Measurements from ENCODE around the gene PCDHA7.
A peak's percentile ranks its signal among the peaks of the same experiment; 100 is the strongest.
"Not testable (repeated sequence)": the region's sequence is repeated elsewhere in the genome, so short reads cannot be mapped to it uniquely, and the experiment has no call there.

Gene PCDHA7

DNA sequence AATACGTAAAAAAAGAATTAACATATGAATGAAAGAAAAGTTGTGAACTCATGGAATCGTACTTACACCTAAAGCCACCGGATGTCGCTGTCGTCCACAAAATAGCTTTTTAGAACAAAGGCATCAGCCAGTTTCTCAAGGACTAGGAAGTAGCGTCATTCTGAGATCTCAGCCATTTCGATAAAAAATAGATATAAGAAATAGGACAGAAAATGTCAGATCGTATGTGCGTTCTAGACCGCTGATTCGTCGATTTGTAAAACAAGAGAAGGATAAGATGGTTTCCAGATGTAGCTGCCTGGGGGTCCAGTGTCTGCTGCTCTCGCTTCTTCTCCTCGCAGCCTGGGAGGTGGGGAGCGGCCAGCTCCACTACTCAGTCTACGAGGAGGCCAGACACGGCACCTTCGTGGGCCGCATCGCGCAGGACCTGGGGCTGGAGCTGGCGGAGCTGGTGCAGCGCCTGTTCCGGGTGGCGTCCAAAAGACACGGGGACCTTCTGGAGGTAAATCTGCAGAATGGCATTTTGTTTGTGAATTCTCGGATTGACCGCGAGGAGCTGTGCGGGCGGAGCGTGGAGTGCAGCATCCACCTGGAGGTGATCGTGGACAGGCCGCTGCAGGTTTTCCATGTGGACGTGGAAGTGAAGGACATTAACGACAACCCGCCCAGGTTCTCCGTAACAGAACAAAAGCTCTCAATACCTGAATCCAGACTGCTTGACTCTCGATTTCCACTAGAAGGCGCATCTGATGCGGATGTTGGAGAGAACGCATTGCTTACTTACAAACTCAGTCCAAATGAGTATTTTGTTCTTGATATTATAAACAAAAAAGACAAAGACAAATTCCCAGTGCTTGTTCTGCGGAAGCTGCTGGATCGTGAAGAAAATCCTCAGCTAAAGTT lies 22.0 kb downstream of the PCDHA7 start, which contains the start of gene PCDHA10:
Gene PCDHA10, plus strand, starts transcription at position 126 of the 903 bp plus-strand sequence. Its CDS starts 152 bp downstream, at position 278.
- Histone ChIP-seq H3K9ac (ENCODE audit: low read depth, low read length) (peak within 1 kb of the TSS; percentile 57), H3K27me3 (ENCODE audit: control insufficient read depth, insufficient read depth, low read length) (no peaks in the 10 kb centered on the region), H3K4me1 (ENCODE audit: control insufficient read depth, insufficient read depth, low read length) (no peaks in the 10 kb centered on the region), H3K9me3 (ENCODE audit: control insufficient read depth, insufficient read depth, low read length) (no peaks in the 10 kb centered on the region), H3K36me3 (ENCODE audit: control insufficient read depth, insufficient read depth, low read length) (peaks cover 4% of the 10 kb centered on the region), H3K4me3 (ENCODE audit: low read depth, low read length) (peak within 1 kb of the TSS; percentile 92)

DNA sequence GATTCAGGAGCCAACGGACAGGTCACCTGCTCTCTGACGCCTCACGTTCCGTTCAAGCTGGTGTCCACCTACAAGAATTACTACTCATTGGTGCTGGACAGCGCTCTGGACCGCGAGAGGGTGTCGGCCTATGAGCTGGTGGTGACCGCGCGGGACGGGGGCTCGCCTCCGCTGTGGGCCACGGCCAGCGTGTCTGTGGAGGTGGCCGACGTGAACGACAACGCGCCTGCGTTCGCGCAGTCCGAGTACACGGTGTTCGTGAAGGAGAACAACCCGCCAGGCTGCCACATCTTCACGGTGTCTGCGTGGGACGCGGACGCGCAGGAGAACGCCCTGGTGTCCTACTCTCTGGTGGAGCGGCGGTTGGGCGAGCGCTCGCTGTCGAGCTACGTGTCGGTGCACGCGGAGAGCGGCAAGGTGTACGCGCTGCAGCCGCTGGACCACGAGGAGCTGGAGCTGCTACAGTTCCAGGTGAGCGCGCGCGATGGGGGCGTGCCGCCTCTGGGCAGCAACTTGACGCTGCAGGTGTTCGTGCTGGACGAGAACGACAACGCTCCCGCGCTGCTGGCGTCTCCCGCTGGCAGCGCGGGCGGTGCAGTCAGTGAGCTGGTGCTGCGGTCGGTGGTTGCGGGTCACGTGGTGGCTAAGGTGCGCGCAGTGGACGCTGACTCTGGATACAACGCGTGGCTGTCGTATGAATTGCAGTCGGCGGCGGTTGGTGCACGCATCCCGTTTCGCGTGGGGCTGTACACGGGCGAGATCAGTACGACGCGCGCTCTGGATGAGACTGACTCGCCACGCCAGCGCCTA lies 23.3 kb downstream of the PCDHA7 start:
- no peaks in the 10 kb centered on the region for H3K27me3 ChIP-seq (ENCODE audit: control insufficient read depth, insufficient read depth, low read length)
- H3K36me3 ChIP-seq (ENCODE audit: control insufficient read depth, insufficient read depth, low read length), result peaks cover 4% of the 10 kb centered on the region
- H3K9ac ChIP-seq (ENCODE audit: low read depth, low read length), result no peak overlapping the region
- H3K9me3 ChIP-seq (ENCODE audit: control insufficient read depth, insufficient read depth, low read length), result no peaks in the 10 kb centered on the region
- no peaks in the 10 kb centered on the region for H3K4me1 ChIP-seq (ENCODE audit: control insufficient read depth, insufficient read depth, low read length)
- H3K4me3 ChIP-seq (ENCODE audit: low read depth, low read length), result no peak overlapping the region

DNA sequence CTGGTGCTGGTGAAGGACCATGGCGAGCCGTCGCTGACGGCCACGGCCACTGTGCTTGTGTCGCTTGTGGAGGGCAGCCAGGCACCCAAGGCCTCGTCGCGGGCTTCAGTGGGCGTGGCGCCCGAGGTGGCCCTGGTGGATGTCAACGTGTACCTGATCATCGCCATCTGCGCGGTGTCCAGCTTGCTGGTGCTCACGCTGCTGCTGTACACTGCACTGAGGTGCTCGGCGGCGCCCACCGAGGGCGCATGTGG lies 23.8 kb downstream of the PCDHA7 start:
- Histone ChIP-seq H3K27me3 (ENCODE audit: control insufficient read depth, insufficient read depth, low read length) (no peaks in the 10 kb centered on the region), H3K4me3 (ENCODE audit: low read depth, low read length) (peak overlapping the region; percentile 13), H3K9me3 (ENCODE audit: control insufficient read depth, insufficient read depth, low read length) (no peaks in the 10 kb centered on the region), H3K36me3 (ENCODE audit: control insufficient read depth, insufficient read depth, low read length) (peaks cover 8% of the 10 kb centered on the region), H3K4me1 (ENCODE audit: control insufficient read depth, insufficient read depth, low read length) (no peaks in the 10 kb centered on the region), H3K9ac (ENCODE audit: low read depth, low read length) (no peak overlapping the region)

DNA sequence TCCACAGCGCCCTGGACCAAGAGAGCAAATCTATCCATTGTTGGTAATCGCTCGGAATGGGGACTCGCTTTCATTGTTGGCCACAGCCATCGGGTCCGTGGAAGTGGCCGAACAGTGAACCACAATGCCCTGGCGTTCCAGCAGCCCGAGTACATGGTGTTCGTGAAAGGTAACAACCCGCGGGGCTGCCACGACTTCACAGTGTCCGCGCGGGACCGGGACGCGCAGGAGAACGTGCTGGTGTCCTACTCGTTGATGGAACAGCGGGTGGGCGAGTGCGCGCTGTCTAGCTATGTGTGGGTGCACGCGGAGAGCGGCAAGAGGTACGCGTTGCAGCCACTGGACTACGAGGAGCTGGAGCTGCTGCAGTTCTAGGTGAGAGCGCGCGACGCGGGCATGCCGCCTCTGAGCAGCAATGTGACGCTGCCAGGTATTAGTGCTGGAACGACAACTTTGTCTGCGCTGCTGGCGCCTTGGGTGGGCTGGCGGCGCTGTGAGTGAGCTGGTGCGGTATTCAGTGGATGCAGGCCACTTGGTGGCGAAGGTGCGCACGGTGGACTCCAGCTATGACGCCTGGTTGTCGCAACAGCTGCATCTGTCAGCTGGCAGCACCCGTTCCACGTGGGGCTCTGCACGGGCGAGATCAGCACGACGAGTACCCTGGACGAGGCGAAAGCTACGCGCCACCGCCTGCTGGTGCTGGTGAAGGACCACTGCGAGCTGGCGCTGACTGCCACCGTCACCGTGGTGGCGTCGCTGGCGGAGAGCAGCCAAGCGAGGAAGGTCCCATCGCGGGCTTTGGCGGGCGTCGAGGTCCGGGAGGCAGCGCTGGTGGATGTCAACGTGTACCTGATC lies 28.6 kb downstream of the PCDHA7 start:
- Histone ChIP-seq H3K36me3 (ENCODE audit: control insufficient read depth, insufficient read depth, low read length) (peaks cover 10% of the 10 kb centered on the region), H3K4me1 (ENCODE audit: control insufficient read depth, insufficient read depth, low read length) (no peaks in the 10 kb centered on the region), H3K9ac (ENCODE audit: low read depth, low read length) (no peak overlapping the region), H3K9me3 (ENCODE audit: control insufficient read depth, insufficient read depth, low read length) (no peaks in the 10 kb centered on the region), H3K4me3 (ENCODE audit: low read depth, low read length) (no peak overlapping the region), H3K27me3 (ENCODE audit: control insufficient read depth, insufficient read depth, low read length) (no peaks in the 10 kb centered on the region)

DNA sequence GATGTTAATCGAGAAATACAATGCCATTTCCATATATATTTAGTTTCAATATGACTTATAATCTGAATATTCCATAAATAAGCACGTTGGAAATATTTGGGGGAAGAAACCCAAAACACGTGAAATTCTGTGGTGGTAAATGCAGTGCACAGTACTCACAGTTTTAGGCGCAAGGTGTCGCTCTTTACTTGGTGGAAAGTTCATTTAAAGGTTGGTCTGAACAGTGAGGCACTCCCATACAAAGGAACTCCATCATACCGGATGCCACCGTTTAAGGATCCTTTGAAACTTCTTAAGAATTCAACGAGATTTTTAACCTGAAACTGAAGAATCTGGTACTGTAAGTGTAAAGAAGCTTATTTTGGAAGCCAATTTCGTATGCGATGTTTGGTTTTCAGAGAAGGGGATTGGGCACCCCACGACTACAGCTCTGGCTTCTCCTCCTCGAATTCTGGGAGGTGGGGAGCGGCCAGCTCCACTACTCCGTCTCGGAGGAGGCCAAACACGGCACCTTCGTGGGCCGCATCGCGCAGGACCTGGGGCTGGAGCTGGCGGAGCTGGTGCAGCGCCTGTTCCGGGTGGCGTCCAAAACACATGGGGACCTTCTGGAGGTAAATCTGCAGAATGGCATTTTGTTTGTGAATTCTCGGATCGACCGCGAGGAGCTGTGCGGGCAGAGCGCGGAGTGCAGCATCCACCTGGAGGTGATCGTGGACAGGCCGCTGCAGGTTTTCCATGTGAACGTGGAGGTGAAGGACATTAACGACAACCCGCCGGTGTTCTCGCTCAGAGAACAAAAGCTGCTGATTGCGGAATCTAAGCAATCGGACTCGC lies 34.9 kb downstream of the PCDHA7 start, which contains the start of gene PCDHA11:
Gene PCDHA11, plus strand, starts transcription at position 237 of the 834 bp plus-strand sequence. Its CDS starts 147 bp downstream, at position 384.
- Histone ChIP-seq H3K4me1 (ENCODE audit: control insufficient read depth, insufficient read depth, low read length) (no peaks in the 10 kb centered on the region), H3K4me3 (ENCODE audit: low read depth, low read length) (peak within 1 kb of the TSS; percentile 45), H3K36me3 (ENCODE audit: control insufficient read depth, insufficient read depth, low read length) (no peaks in the 10 kb centered on the region), H3K9ac (ENCODE audit: low read depth, low read length) (peak within 1 kb of the TSS; percentile 0), H3K9me3 (ENCODE audit: control insufficient read depth, insufficient read depth, low read length) (no peaks in the 10 kb centered on the region), H3K27me3 (ENCODE audit: control insufficient read depth, insufficient read depth, low read length) (no peaks in the 10 kb centered on the region)

DNA sequence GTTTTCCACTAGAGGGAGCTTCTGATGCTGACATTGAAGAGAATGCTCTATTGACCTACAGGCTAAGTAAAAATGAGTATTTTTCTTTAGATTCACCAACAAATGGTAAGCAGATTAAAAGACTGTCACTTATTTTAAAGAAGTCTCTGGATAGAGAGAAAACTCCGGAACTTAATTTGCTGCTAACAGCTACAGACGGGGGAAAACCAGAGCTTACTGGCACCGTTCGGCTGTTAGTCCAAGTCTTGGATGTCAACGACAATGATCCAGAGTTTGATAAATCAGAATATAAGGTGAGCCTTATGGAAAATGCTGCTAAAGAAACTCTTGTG lies 35.5 kb downstream of the PCDHA7 start:
- peaks cover 3% of the 10 kb centered on the region for H3K4me1 ChIP-seq (ENCODE audit: control insufficient read depth, insufficient read depth, low read length)
- no peak overlapping the region for H3K9ac ChIP-seq (ENCODE audit: low read depth, low read length)
- peak overlapping the region; percentile 45 for H3K4me3 ChIP-seq (ENCODE audit: low read depth, low read length)
- H3K36me3 ChIP-seq (ENCODE audit: control insufficient read depth, insufficient read depth, low read length), result no peaks in the 10 kb centered on the region
- H3K27me3 ChIP-seq (ENCODE audit: control insufficient read depth, insufficient read depth, low read length), result no peaks in the 10 kb centered on the region
- H3K9me3 ChIP-seq (ENCODE audit: control insufficient read depth, insufficient read depth, low read length), result no peaks in the 10 kb centered on the region

DNA sequence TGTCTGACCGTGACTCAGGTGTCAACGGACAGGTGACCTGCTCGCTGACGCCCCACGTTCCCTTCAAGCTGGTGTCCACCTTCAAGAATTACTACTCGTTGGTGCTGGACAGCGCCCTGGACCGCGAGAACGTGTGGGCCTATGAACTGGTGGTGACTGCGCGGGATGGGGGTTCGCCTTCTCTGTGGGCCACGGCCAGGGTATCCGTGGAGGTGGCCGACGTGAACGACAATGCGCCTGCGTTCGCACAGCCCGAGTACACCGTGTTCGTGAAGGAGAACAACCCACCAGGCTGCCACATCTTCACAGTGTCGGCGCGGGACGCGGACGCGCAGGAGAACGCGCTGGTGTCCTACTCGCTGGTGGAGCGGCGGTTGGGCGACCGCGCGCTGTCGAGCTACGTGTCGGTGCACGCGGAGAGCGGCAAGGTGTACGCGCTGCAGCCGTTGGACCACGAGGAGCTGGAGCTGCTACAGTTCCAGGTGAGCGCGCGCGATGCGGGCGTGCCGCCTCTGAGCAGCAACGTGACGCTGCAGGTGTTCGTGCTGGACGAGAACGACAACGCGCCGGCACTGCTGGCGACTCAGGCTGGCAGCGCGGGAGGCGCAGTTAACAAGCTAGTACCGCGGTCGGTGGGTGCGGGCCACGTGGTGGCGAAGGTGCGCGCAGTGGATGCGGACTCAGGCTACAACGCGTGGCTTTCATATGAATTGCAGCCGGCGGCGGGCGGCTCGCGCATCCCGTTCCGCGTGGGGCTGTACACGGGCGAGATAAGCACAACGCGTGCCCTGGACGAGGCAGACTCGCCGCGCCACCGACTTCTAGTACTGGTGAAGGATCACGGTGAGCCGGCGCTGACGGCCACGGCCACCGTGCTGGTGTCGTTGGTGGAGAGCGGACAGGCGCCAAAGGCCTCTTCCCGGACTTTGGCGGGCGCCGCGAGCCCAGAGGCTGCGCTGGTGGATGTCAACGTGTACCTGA lies 36.4 kb downstream of the PCDHA7 start:
- Histone ChIP-seq H3K27me3 (ENCODE audit: control insufficient read depth, insufficient read depth, low read length) (no peaks in the 10 kb centered on the region), H3K9ac (ENCODE audit: low read depth, low read length) (no peak overlapping the region), H3K9me3 (ENCODE audit: control insufficient read depth, insufficient read depth, low read length) (no peaks in the 10 kb centered on the region), H3K36me3 (ENCODE audit: control insufficient read depth, insufficient read depth, low read length) (no peaks in the 10 kb centered on the region), H3K4me1 (ENCODE audit: control insufficient read depth, insufficient read depth, low read length) (peaks cover 3% of the 10 kb centered on the region), H3K4me3 (ENCODE audit: low read depth, low read length) (no peak overlapping the region)

DNA sequence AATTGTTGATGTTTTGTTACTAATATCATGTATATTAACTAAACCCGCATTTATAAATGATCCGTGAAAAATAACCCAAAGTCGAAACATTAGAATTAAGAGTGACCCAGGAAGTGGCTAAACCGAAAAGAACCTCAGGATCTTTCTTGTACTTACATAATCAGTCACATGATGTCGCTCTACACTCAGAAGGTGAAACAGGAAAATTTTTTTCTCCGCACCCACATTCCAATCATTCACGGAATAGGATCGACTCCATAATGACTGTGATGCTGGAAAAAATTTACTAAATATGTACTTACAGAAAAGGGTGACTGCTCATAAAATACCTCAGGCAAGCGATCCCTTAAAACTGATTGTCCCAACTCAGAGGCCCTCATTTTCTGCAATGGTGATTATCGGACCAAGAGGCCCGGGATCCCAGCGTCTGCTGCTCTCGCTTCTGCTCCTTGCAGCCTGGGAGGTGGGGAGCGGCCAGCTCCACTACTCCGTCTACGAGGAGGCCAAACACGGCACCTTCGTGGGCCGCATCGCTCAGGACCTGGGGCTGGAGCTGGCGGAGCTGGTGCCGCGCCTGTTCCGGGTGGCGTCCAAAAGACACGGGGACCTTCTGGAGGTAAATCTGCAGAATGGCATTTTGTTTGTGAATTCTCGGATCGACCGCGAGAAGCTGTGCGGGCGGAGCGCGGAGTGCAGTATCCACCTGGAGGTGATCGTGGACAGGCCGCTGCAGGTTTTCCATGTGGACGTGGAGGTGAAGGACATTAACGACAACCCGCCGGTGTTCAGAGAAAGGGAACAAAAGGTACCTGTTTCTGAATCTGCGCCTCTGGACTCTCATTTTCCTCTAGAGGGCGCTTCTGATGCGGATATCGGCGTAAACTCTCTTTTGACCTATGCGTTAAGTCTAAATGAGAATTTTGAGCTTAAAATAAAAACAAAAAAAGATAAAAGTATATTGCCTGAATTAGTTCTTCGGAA lies 41.3 kb downstream of the PCDHA7 start, which contains the start of gene PCDHA12:
Gene PCDHA12, plus strand, starts transcription at position 224 of the 981 bp plus-strand sequence. Its CDS starts 165 bp downstream, at position 389.
- Histone ChIP-seq H3K4me1 (ENCODE audit: control insufficient read depth, insufficient read depth, low read length) (peaks cover 3% of the 10 kb centered on the region), H3K27me3 (ENCODE audit: control insufficient read depth, insufficient read depth, low read length) (no peaks in the 10 kb centered on the region), H3K9me3 (ENCODE audit: control insufficient read depth, insufficient read depth, low read length) (no peaks in the 10 kb centered on the region), H3K4me3 (ENCODE audit: low read depth, low read length) (peak within 1 kb of the TSS; percentile 60), H3K9ac (ENCODE audit: low read depth, low read length) (peak within 1 kb of the TSS; percentile 38), H3K36me3 (ENCODE audit: control insufficient read depth, insufficient read depth, low read length) (no peaks in the 10 kb centered on the region)

DNA sequence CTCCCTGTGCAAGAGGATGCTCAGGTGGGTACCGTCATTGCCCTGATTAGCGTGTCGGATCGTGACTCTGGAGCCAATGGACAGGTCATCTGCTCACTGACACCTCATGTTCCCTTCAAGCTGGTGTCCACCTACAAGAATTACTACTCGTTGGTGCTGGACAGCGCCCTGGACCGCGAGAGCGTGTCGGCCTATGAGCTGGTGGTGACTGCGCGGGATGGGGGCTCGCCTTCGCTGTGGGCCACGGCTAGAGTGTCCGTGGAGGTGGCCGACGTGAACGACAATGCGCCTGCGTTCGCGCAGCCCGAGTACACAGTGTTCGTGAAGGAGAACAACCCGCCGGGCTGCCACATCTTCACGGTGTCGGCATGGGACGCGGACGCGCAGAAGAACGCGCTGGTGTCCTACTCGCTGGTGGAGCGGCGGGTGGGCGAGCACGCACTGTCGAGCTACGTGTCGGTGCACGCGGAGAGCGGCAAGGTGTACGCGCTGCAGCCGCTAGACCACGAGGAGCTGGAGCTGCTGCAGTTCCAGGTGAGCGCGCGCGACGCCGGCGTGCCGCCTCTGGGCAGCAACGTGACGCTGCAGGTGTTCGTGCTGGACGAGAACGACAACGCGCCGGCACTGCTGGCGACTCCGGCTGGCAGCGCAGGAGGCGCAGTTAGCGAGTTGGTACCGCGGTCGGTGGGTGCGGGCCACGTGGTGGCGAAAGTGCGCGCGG lies 42.6 kb downstream of the PCDHA7 start:
- not testable (repeated sequence) for H3K9ac ChIP-seq (ENCODE audit: low read depth, low read length); H3K4me1 ChIP-seq (ENCODE audit: control insufficient read depth, insufficient read depth, low read length); H3K27me3 ChIP-seq (ENCODE audit: control insufficient read depth, insufficient read depth, low read length); H3K4me3 ChIP-seq (ENCODE audit: low read depth, low read length); H3K9me3 ChIP-seq (ENCODE audit: control insufficient read depth, insufficient read depth, low read length); H3K36me3 ChIP-seq (ENCODE audit: control insufficient read depth, insufficient read depth, low read length)
